ENCODE data around the gene PPARA.

Gene PPARA

GRCh38 chr22:46224044-46224897 lies 73.9 kb downstream of the PPARA start:
- DNase-seq = no peak

DNA sequence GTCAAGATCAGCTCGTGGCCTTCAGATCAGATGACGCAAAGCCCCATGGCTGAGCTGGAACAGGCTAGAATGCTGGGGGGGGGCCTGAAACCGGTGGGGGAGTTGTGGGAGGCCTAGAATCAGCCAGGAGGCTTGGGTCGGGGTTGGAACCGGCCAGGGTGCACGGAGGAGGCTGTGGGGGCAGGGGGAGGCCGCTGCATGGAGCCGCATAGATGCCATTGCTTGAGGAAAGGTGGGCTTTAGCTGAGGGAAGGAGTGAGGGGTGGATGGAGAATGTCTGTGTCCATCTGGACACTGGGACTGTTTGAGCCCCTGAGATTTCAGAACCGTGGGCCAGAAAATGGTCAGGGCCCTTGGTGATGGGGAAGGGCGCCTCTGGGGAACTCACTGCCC lies 74.6 kb downstream of the PPARA start:
- DNase-seq = no peak

DNA sequence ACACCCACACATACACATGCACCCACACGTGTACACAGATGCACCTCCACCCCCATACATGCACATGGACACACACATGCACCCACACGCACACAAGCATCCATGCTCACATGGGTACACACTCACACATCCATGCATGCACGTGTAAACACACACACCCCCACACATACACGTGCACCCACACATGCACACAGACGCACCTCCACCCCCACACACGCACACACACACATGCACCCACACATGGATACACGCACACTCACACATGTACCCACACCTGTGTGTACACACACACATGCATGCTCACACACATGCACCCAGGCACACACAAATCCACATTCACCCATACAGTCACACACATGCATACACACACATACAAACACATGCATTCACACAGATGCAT lies 75.3 kb downstream of the PPARA start:
- DNase-seq = no peak

DNA sequence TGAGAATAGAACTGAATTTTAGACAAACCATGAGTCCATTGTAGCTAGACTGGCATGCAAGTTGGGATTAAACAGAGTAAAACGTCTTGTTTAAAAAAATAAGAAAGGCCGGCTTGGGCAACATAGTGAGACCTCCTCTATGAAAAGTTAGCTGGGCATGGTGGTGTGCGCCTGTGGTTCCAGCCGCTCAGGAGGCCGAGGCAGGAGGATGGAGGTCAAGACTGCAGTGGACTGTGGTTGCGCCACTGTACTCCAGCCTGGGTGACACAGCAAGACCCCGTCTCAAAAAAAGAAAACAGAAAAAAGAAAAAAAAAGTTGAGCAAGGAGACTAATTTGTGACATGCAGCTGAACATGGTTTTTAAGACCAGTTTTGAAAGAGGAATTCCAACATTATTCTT lies 76.3 kb downstream of the PPARA start:
- no peak for DNase-seq

DNA sequence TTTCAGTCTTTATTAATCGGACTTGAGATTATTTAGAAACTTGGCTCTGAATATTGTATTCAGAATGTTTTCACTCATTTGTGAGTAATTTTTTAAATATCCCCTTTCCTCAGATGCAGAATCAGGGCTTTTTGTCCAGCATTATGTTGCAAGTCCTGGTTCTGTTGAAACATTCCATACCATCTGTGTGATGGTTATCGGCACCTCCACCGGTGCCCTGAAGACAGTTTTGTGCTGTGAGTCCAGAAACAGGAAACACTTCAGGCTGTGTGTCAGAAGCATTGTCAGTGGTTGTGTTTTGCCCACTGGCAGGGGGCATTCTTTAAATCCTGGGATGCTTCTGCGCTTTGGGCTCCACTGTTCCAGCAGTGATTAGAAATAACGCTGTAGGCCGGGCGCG lies 79.4 kb downstream of the PPARA start:
- DNase-seq = no peak

- no peak for DNase-seq
Observed at GRCh38 chr22:46230262-46230901, 80.1 kb downstream of the PPARA start.

DNA sequence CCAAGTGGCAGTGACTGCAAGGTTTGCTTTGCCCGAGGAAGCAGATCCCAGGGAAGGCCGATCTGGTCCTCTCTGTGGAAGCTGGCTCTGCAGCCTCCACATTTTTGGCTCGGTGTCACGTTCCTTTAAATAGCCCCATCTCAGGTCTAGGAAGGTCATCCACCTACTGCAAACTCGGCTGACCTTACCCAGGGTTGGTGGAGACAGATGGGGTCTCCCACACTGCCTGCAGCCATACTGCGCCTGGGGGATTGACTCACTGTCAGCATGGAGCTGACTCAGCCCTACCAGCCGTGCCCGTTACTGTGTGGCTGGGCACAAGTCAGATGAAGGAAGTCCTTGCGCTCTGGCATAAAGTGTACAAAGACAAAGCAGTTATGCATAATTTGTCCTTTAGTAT lies 82.9 kb downstream of the PPARA start:
- no peak for DNase-seq

GRCh38 chr22:46234969-46235368 lies 84.6 kb downstream of the PPARA start:
- DNase-seq = no peak

DNA sequence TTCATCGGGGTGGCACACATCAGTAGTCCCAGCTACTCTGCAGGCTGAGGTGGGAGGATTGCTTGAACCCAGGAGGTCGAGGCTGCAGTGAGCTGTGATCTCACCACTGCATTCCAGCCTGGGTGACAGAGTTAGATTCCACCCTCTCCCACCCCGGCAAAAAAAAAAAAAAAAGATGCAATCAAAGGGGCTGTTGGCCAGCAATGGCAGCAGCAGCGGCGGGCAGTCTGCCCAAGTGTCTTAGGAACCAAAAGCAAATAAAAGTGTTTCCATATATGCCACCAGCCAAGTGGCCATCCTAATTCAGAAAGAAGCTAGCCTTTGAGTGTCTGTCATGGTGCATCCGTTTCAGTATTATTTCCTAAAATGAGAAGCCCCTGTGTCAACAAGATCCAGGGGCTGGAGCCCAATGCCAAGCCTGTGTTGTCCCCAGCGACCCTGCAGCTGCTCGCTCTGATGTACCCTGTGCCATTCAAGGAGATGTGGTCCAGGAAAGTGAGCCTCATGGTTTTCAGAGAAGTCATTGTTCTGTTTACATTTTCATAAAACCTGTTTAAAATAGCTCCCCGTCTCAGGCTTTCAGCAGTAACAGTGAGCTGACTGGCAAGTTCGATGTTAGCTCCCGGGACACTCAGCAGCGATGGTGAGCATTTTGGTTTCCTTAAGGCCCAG lies 87.3 kb downstream of the PPARA start:
- DNase-seq = no peak

DNA sequence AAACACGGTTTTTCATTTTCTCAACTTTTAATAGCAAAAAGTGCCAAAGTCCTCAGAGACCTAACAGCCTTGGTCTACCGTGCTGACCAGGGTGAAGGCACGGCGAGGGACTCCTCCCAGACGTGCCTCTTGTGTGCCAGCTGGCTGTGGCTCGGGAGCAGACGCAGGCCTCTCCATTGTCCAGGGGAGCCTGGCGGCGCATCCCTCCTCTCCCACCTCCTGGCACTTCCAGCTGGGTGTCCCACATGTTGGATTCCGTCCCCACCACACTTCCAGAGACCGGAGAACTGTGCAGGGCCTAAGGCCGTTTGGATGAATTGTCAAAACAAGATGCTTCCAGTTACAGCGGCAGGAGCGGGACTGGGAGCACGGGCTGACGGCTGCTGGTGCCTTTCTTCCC lies 88.2 kb downstream of the PPARA start:
- DNase-seq = no peak

DNA sequence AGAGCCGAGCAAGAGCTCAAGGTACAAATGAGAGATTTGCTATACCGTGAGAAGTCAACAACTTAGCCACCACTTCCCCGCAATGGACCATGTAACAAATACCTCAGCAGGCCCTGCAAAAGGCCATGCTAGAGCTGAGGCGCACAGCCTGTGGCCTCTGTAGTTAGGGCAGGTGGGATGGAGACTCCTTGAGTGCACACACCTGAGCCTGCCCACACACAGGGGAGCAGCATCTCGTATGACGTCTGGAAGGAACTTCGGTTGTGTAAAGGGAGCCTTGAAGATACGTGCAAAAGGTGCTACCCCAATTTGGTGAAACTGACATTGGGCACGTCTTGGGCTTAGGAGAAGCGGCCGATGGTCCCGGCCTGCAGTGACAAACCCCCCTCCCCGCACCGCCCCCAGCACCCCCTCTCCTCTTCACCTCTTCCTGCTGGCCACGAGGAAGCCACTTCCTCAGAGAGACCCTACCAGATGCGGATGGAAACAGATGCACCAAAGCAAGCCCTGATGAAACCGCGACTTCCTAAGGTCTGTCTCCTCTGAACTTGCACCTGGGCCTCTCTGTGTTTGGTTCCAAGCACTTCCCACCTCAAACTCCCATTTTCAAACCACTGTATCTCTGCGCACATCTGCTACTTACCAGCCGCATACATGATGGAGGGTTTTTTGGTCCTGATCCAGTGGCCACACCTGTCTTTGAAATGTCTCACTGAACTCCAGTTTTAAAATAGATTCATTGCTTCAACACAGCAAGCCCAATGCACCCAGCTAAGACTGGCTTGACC lies 89.1 kb downstream of the PPARA start:
- no peak for DNase-seq

- DNase-seq = no peak
Observed at GRCh38 chr22:46240073-46240472, 89.7 kb downstream of the PPARA start.

DNA sequence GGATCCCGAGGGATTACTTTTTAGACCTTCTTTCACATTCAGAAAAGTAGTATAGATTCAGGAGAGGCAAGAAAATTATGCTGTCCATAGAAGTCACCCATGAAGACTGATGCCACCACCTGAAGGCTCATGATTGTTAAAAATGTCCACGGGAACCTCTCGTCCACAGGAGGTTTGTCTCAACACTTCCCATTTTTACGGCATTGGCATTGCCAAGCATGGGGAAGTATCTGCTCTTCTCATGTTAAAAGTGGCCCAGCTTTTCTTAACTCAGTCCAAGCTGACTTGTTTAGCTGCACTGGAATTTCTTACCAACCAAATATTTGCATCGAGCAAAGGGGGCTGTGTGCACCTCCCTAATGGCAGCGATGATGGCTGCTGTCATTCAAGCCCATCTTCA lies 90.2 kb downstream of the PPARA start:
- no peak for DNase-seq

GRCh38 chr22:46240907-46241306 lies 90.6 kb downstream of the PPARA start:
- DNase-seq = no peak

- no peak for DNase-seq
Observed at GRCh38 chr22:46241396-46242007, 91.2 kb downstream of the PPARA start.

DNA sequence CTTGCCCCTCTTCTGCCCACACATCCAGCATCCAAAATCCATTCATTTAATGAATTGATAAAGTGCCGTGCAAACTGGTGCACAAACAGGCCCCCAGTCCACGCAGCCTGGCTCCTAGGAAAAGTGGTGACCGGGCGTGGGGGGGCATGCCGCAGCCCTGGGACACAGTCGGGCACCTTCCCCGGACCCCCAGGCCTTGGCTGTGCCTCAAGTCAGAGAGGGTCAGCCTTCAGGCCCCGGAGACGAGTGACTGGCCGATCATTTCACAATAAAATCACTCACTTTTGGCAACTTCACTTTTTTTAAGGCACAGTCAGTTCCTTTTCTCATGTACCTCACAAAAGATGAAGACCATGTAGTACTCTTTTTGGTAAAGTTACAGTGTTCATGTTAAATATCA lies 91.8 kb downstream of the PPARA start:
- no peak for DNase-seq

GRCh38 chr22:46244771-46245170 lies 94.4 kb downstream of the PPARA start:
- DNase-seq = no peak

GRCh38 chr22:46245511-46245910 lies 95.2 kb downstream of the PPARA start:
- DNase-seq = no peak

- DNase-seq = no peak
Observed at GRCh38 chr22:46246178-46246577, 95.9 kb downstream of the PPARA start.

GRCh38 chr22:46247443-46247975 lies 97.2 kb downstream of the PPARA start:
- no peak for DNase-seq

DNA sequence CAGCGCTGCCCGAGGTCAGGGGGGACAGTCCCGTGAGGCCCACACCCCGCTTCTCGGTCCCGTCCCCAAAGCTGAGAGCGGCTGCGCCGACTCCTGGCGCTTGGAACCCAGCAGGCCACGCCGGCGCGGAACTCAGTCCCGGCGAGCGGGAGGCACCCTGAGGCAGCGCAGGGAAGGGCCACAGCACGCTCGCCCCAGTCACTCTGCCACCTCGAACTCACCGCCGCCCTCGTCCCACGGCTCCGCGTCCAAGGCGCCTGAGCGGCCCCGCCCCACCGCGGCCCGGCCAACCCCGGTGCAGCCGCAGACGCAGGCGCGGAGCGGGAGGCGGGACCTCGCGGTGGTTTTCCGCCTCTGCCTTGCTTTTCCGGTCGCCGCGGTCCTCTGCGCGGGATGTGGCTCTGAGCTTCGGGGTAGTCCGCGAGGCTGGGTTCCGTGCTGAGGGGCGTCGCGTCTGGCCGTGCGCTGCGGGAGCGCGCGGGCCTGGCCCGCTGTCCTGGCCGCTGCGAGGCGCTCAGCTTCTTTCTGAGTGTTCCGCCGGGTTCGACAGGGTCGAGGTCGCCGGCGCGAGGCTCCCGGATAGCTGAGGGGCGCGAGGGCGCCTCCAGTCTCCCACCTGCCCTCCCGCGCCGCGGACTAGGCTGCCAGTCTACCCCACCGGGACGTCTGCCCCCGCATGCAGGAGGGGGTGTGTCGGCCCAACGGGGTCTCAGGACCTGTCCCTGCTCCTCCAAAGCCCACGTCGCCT lies 99.9 kb downstream of the PPARA start, which contains the start of gene CDPF1:
TSS of gene CDPF1 (minus strand) at position 259 of the 748 bp plus-strand sequence. CDS start 2,009 bp downstream, outside the sequence.
- no peak for DNase-seq

DNA sequence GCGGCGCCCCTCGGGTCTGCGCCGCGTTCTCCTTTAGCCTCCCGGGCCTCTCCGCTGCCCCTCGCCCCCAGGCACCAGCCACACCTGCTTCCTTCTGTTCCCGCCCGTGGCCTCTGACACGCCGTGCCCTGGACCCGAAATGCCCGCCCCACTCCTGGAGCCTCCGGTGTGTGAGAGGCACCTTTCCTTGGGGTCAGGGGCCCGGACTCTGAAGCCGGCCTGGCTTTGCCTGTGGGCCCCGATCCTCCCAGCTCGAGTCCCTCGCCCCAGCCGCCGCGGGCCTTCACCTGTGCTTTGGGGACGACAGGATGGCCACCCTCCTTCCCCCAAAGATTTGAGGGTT lies 100.4 kb downstream of the PPARA start:
- DNase-seq = no peak
